GM23248 (cell line): Measurements from ENCODE around the gene CTSV. TPM values are rescaled to one million over a fixed set of nuclear protein-coding genes. Genes with fewer than 3 reads are reported as not detected.
"Not testable (repeated sequence)": the region's sequence is repeated elsewhere in the genome, so short reads cannot be mapped to it uniquely, and the experiment has no call there.

Source experiments
- DNase-seq: peaks from one replicate; pipeline ENCODE4 v3.0.0-alpha.2; 2015
- H2AFZ ChIP-seq: fragments of 200-600 bp; sonication (generic); 2 replicates; pipeline ENCODE4 v1.6.1; 2016; ENCODE audit warnings: antibody characterized with exemption
- H3F3A ChIP-seq: fragments of 200-600 bp; sonication (generic); 2 replicates; pipeline ENCODE4 v1.6.1; 2016; ENCODE audit warnings: mild to moderate bottlenecking, antibody characterized with exemption, mixed run types; ENCODE audit not compliant: insufficient read depth
- H3K27ac ChIP-seq: fragments of 200-600 bp; sonication (generic); 2 replicates; pipeline ENCODE4 v1.5.1; 2016; ENCODE audit warnings: mild to moderate bottlenecking
- H3K27me3 ChIP-seq: fragments of 200-600 bp; sonication (generic); replicated peaks from 2 replicates; pipeline ENCODE4 v1.6.1; 2016; ENCODE audit warnings: mild to moderate bottlenecking; ENCODE audit not compliant: insufficient read depth
- H3K36me3 ChIP-seq: fragments of 200-600 bp; sonication (generic); 2 replicates; pipeline ENCODE4 v1.6.1; 2016; ENCODE audit warnings: low read depth, mild to moderate bottlenecking
- H3K4me1 ChIP-seq: fragments of 200-600 bp; sonication (generic); 2 replicates; pipeline ENCODE4 v1.6.1; 2016; ENCODE audit warnings: mild to moderate bottlenecking; ENCODE audit not compliant: insufficient read depth
- H3K4me2 ChIP-seq: fragments of 200-600 bp; sonication (generic); one replicate; pipeline ENCODE4 v1.6.1; 2016; ENCODE audit warnings: mild to moderate bottlenecking; ENCODE audit not compliant: unreplicated experiment
- H3K4me3 ChIP-seq: fragments of 200-600 bp; sonication (generic); 2 replicates; pipeline ENCODE4 v1.5.1; 2016; ENCODE audit warnings: mild to moderate bottlenecking
- H3K79me2 ChIP-seq: fragments of 200-600 bp; sonication (generic); 2 replicates; pipeline ENCODE4 v1.6.1; 2016; ENCODE audit warnings: mild to moderate bottlenecking; ENCODE audit not compliant: insufficient read depth
- H3K9ac ChIP-seq: fragments of 200-600 bp; sonication (generic); 2 replicates; pipeline ENCODE4 v1.6.1; 2016; ENCODE audit warnings: mild to moderate bottlenecking
- H3K9me2 ChIP-seq: fragments of 200-600 bp; sonication (generic); 2 replicates; pipeline ENCODE4 v1.6.1; 2016; ENCODE audit warnings: mixed run types, mild to moderate bottlenecking, moderate library complexity; ENCODE audit not compliant: insufficient read depth
- H3K9me3 ChIP-seq: fragments of 200-600 bp; sonication (generic); one replicate; pipeline ENCODE4 v1.6.1; 2017; ENCODE audit warnings: low read depth
- H4K20me1 ChIP-seq: fragments of 200-600 bp; sonication (generic); 2 replicates; pipeline ENCODE4 v1.6.0; 2016; ENCODE audit not compliant: insufficient read depth
- EZH2 ChIP-seq: fragments of 200-600 bp; sonication (generic); IDR thresholded peaks from 2 replicates; pipeline ENCODE4 v1.6.1; 2018; ENCODE audit warnings: antibody characterized with exemption, mild to moderate bottlenecking; ENCODE audit not compliant: insufficient read depth, poor library complexity, severe bottlenecking
- EZH2phosphoT487 ChIP-seq: fragments of 200-600 bp; sonication (generic); IDR thresholded peaks from 2 replicates; pipeline ENCODE4 v1.6.1; 2018; ENCODE audit warnings: antibody characterized with exemption, moderate library complexity, mild to moderate bottlenecking, low read depth; ENCODE audit not compliant: insufficient read depth
- WGBS, 2 experiments: methylation state at CpG; one replicate each; pipeline ENCODE4 v1.1.6; 2015 to 2017; ENCODE audit warnings: low lambda C conversion rate in 2 of 2, low coverage in 1 of 2; ENCODE audit errors: missing lambda C conversion rate in 2 of 2; 5-methylcytosine and 5-hydroxymethylcytosine counted together
- in situ Hi-C: fragments of 300-500 bp; cut with MboI; formaldehyde crosslinking; loops from 2 replicates; pipeline ENCODE4 v1.15.0; 2020
- polyA plus RNA-seq: library from polyadenylated mRNA; unstranded; fragments of >200 nt; fragmentation: Nextera tagmentation; extraction: Ambion mirVana; gene quantifications from 2 replicates; pipeline ENCODE4 v1.2.1, GENCODE V29; 2016
- total RNA-seq: library from RNA; depleted of rRNA; stranded (reverse); fragments of >200 nt; shearing (Covaris generic); gene quantifications from 2 replicates; pipeline ENCODE4 v1.2.3, GENCODE V29; 2014; rRNA removed

CTSV gene
- total RNA-seq (not detected in 2 replicates), polyA plus RNA-seq (0.16 TPM in 1 of 2 replicates, not detected in the other)

GRCh38 chr9:97038611-97039513 is at the start of gene CTSV:
Gene CTSV (minus strand): TSS chr9:97039142. CDS start chr9:97038043, 1,099 bp downstream.
- in situ Hi-C loops, result no loop called here
- H4K20me1 ChIP-seq, result no peaks in the 10 kb centered on the region
- H3K79me2 ChIP-seq, result no peaks in the 10 kb centered on the region
- peaks cover 20% of the 10 kb centered on the region for H3K27me3 ChIP-seq
- H3K9me3 ChIP-seq, result no peaks in the 10 kb centered on the region
- H3K36me3 ChIP-seq, result no peaks in the 10 kb centered on the region
- TF ChIP-seq EZH2, result no peak
- no peak for TF ChIP-seq EZH2phosphoT487
- no peaks in the 10 kb centered on the region for H3K9me2 ChIP-seq
- peak within 1 kb of the TSS; percentile 54 for H3K9ac ChIP-seq
- no peak within 1 kb of the TSS for H3K27ac ChIP-seq
- no peaks in the 10 kb centered on the region for H3F3A ChIP-seq
- peak; percentile 91 for DNase-seq
- peak within 1 kb of the TSS; percentile 79 for H3K4me3 ChIP-seq
- 2 to 4% methylated on average over 45 to 54 of the region's 80 CpGs for WGBS, 2 experiments
- peak within 1 kb of the TSS; percentile 97 for H2AFZ ChIP-seq
- peak within 1 kb of the TSS; percentile 99 for H3K4me2 ChIP-seq
- H3K4me1 ChIP-seq, result no peaks in the 10 kb centered on the region

- H2AFZ ChIP-seq, H3K4me1 ChIP-seq, H3F3A ChIP-seq, H3K9ac ChIP-seq, H3K9me2 ChIP-seq, H3K9me3 ChIP-seq, H3K4me3 ChIP-seq, H3K4me2 ChIP-seq, H3K27me3 ChIP-seq, H3K79me2 ChIP-seq, H4K20me1 ChIP-seq, DNase-seq, H3K27ac ChIP-seq, in situ Hi-C loops, H3K36me3 ChIP-seq: not testable (repeated sequence)
- WGBS, 2 experiments, result 19 to 24% methylated on average over 3 of the region's 3 CpGs
Measured at GRCh38 chr9:97087668-97088215, 48.8 kb upstream of the CTSV start.

- H3K4me3 ChIP-seq, in situ Hi-C loops, H4K20me1 ChIP-seq, H3F3A ChIP-seq, H3K36me3 ChIP-seq, H3K9ac ChIP-seq, H3K9me2 ChIP-seq, H3K79me2 ChIP-seq, H3K9me3 ChIP-seq, DNase-seq, H3K4me2 ChIP-seq, H2AFZ ChIP-seq, H3K4me1 ChIP-seq, H3K27ac ChIP-seq: not testable (repeated sequence)
- 23 to 29% methylated on average over 6 of the region's 6 CpGs for WGBS, 2 experiments
- peaks cover 16% of the 10 kb centered on the region for H3K27me3 ChIP-seq
Measured at GRCh38 chr9:97084562-97084991, 45.6 kb upstream of the CTSV start.

- in situ Hi-C loops, result no loop called here
- Histone ChIP-seq H3K79me2 (no peaks in the 10 kb centered on the region), H3K4me3 (no peak overlapping the region), H3K4me1 (no peaks in the 10 kb centered on the region), H3K36me3 (no peaks in the 10 kb centered on the region), H3K9ac (no peak overlapping the region), H3K4me2 (no peak overlapping the region), H3K27ac (no peak overlapping the region), H3K27me3 (peaks cover 15% of the 10 kb centered on the region; the same call in 1 of the 2 replicates), H3K9me3 (no peaks in the 10 kb centered on the region), H3F3A (no peaks in the 10 kb centered on the region), H4K20me1 (no peaks in the 10 kb centered on the region), H3K9me2 (no peaks in the 10 kb centered on the region), H2AFZ (no peak overlapping the region)
- no peak for DNase-seq
- TF ChIP-seq EZH2phosphoT487 (no peak), EZH2 (no peak)
- 29 to 35% methylated on average over 25 of the region's 25 CpGs for WGBS, 2 experiments
Measured at GRCh38 chr9:97078362-97078761, 39.4 kb upstream of the CTSV start.
